ENCODE data around the gene CD6.
"Not testable (repeated sequence)": the region's sequence is repeated elsewhere in the genome, so short reads cannot be mapped to it uniquely, and the experiment has no call there.

The CD6 gene

GRCh38 chr11:61059260-61059752, 87.8 kb downstream of the CD6 start:
- DNase-seq: peak; percentile 21

GRCh38 chr11:61061081-61061826, 89.8 kb downstream of the CD6 start:
- peak; percentile 69 for DNase-seq

- DNase-seq: peak; percentile 20
These were observed 90.9 kb downstream of the CD6 start for GRCh38 chr11:61062181-61062930.

DNA sequence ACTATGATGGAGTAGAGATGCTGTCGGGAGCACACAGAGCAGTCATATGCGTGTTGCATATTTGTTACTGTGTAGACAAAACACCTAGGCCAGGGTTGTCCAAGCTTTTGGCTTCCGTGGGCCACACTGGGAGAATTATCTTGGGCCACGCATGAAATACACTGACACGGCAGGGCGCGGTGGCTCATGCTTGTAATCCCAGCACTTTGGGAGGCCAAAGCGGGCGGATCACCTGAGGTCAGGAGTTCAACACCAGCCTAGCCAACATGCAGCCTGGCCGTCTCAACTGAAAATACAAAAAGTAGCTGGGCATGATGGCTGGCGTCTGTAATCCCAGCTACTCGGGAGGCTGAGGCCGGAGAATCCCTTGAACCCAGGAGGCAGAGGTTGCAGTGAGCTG, 93.8 kb downstream of the CD6 start:
- not testable (repeated sequence) for DNase-seq

DNA sequence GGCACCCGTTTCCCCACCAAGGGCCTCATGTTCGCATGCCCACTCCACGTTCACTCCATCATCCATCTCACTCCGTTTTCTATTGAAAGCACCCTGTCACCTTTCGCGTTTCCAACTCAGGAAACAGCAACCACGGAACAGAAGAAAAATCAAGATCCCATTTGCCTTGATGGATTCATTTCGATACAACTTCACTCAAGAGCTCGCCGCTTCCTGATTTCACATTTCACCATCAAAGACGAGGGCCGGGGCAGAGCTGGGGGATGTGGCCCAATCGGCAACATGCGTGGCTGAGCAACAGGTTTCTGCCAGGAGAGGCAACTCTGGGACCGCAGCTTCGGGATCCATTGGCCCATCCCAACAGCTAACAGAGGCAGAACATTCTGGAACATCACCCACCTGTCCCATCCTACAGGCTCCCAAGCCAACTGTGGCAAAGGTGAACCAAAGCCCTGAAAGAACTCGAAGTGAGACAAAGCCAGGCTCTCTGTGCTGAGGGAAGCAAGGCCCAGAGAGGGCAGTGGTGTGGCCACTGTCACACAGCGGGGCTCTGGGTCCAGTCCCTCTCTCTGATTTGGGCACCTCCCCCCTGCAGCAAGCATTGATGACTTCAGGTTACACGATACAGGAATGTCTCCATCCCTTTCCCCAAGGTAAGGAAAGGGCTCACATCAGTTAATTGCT, 94.6 kb downstream of the CD6 start:
- no peak for DNase-seq

- no peak for DNase-seq
These were observed 95.2 kb downstream of the CD6 start for GRCh38 chr11:61066645-61067044.

GRCh38 chr11:61067782-61068446, 96.4 kb downstream of the CD6 start:
- DNase-seq: no peak

DNA sequence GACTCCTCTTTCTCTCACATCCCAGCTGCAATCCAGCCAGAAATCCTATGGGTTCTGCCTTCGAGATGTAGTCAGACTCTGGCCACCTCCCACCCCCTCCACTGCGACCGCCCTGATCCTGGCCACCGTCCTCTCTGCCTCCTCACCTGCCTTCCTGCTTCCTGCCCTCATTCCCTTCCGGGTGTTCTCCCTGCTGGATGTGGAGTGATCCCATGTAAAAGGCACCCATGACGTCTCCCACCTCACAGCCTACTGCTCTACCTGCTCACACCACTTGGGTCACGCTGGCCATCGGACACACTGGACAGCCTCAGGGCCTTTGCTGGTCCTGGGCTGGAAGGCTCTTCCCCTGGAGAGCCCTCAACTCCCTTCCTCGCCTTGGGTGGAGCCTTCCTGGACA, 97.1 kb downstream of the CD6 start:
- DNase-seq: no peak

DNA sequence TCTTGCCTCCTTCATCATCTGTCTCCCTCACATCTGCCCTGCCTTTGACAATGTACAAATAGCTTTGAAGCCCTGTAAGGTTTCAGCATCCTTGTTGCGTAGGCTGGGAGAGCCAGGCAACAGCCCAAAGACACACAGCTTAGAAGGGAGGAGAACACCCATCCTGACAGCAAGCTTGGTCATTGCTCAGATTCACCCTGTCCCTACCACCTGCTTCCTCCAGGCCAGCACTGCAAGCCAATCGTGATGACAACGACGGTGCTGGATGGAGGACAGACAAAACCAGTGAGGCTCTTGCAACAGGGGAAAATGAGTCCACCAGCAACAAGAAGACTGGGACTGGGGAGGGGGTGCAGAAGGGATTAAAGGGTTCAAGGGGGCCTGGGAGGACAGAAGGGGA, 97.9 kb downstream of the CD6 start:
- DNase-seq: no peak

Data from activated CD4-positive, CD25-positive, alpha-beta regulatory T cell treated with anti-CD3 and anti-CD28 coated beads, Interleukin-2, amount 50 U/mL, for 72 hours (primary cell).